PFSK-1 (cell line): ENCODE data around the gene ZBTB16.

Experiments used
- FOXP2 ChIP-seq: optimal IDR thresholded peaks from 2 replicates; pipeline ENCODE3; 2011; ENCODE audit warnings: borderline replicate concordance, control low read depth, inconsistent platforms; ENCODE audit not compliant: insufficient read depth; ENCODE audit errors: extremely low read length, extremely low read depth
- POLR2AphosphoS5 ChIP-seq: IDR thresholded peaks from 2 replicates; pipeline ENCODE4 v1.6.1; 2012; ENCODE audit warnings: low read depth, mild to moderate bottlenecking, control low read depth, low read length, moderate library complexity
- REST ChIP-seq, 2 experiments: IDR thresholded peaks; 2 replicates each; pipeline versions ENCODE4 v1.6.1 to v1.8.0; 2011 to 2012; ENCODE audit warnings: low read depth in 2 of 2, low read length in 2 of 2, control low read depth in 1 of 2, inconsistent platforms in 1 of 2, mild to moderate bottlenecking in 1 of 2, moderate library complexity in 1 of 2; ENCODE audit not compliant: insufficient read depth in 1 of 2
- SIN3A ChIP-seq: IDR thresholded peaks from 2 replicates; pipeline ENCODE4 v1.6.1; 2012; ENCODE audit warnings: mild to moderate bottlenecking, low read length, moderate library complexity, borderline replicate concordance; ENCODE audit not compliant: insufficient read depth
- TAF1 ChIP-seq: IDR thresholded peaks from 2 replicates; pipeline ENCODE4 v1.6.1; 2012; ENCODE audit warnings: low read length, control low read depth, borderline replicate concordance; ENCODE audit not compliant: insufficient read depth

The ZBTB16 gene

DNA sequence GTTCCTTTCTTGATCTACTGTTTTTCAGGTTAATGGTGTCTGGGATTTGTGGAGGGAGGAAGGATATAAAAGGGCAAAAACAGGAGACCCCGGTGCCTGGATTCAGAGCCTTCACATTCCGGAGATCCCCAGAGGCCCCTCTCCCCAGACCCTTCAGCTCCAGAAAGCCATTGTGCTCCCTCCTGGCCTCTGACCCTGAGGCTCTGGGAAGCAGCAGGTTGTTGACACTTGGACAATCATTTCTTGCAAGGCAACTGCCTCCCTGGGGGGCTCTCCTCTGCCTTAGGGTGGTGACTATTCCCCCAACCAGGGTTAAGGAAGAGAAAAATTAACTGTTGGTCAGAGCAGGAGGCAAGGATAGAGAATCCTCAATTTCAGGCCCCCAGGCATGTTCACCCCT, 149.8 kb downstream of the ZBTB16 start:
- TF ChIP-seq POLR2AphosphoS5 (no peak), REST (IDR thresholded peaks at IDR 0.05; ENCODE audit: insufficient read depth in 1 of 2, low read depth in 2 of 2, low read length in 2 of 2) (no peak), SIN3A (no peak), FOXP2 (no peak), TAF1 (no peak)

- TF ChIP-seq REST (IDR thresholded peaks at IDR 0.05; ENCODE audit: insufficient read depth in 1 of 2, low read depth in 2 of 2, low read length in 2 of 2) (no peak), FOXP2 (no peak), SIN3A (no peak), POLR2AphosphoS5 (no peak), TAF1 (no peak)
Measured at GRCh38 chr11:114209904-114210303, 150.4 kb downstream of the ZBTB16 start.

- no peak for TF ChIP-seq REST (IDR thresholded peaks at IDR 0.05; ENCODE audit: insufficient read depth in 1 of 2, low read depth in 2 of 2, low read length in 2 of 2)
- no peak for TF ChIP-seq TAF1
- TF ChIP-seq FOXP2, result no peak
Measured at GRCh38 chr11:114211444-114212121, 152.1 kb downstream of the ZBTB16 start.

DNA sequence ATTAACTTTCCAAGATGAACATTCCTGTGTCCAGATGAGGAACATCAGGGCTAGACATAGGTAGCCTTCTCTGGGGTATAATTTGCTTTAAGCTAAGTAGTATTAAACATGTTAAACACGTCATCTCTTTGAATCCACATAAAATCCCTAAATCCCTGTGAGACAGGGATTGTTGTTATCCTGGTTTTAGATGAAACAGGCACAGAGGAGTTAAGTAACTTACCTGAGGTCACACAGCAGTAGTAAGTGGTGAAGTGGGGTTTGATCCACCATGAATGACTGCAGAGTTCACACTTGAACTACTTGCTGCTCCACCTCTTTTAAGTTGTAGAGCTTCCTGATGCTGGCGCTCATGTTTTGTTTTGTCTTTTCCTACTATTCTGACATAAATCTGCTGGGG, 154.1 kb downstream of the ZBTB16 start:
- TF ChIP-seq POLR2AphosphoS5 (no peak), REST (IDR thresholded peaks at IDR 0.05; ENCODE audit: insufficient read depth in 1 of 2, low read depth in 2 of 2, low read length in 2 of 2) (no peak), FOXP2 (no peak), TAF1 (no peak), SIN3A (no peak)

- TF ChIP-seq FOXP2, result no peak
- TF ChIP-seq REST (IDR thresholded peaks at IDR 0.05; ENCODE audit: insufficient read depth in 1 of 2, low read depth in 2 of 2, low read length in 2 of 2), result no peak
- no peak for TF ChIP-seq SIN3A
- no peak for TF ChIP-seq TAF1
- no peak for TF ChIP-seq POLR2AphosphoS5
Measured at GRCh38 chr11:114215428-114215827, 155.9 kb downstream of the ZBTB16 start.
